Neural progenitor cell (in vitro differentiated cells): Measurements from ENCODE around the gene KIAA1958.

ENCODE experiments used
- CTCF ChIP-seq: fragments of 200-600 bp; sonication (generic); IDR thresholded peaks from 2 replicates; pipeline ENCODE4 v1.5.1; 2017; ENCODE audit warnings: antibody characterized with exemption, mild to moderate bottlenecking
- EZH2 ChIP-seq: fragments of 200-600 bp; sonication (generic); IDR thresholded peaks from 2 replicates; pipeline ENCODE4 v1.6.1; 2017; ENCODE audit warnings: antibody characterized with exemption, mild to moderate bottlenecking, moderate library complexity
- EZH2phosphoT487 ChIP-seq: fragments of 200-600 bp; sonication (generic); IDR thresholded peaks from 2 replicates; pipeline ENCODE4 v1.6.1; 2017; ENCODE audit warnings: antibody characterized with exemption

GRCh38 chr9:112654282-112654681, 167.7 kb downstream of the KIAA1958 start:
- TF ChIP-seq CTCF: no peak
- no peak for TF ChIP-seq EZH2
- TF ChIP-seq EZH2phosphoT487: no peak
